Fibroblast of villous mesenchyme (primary cell): ENCODE measurements around the gene USB1. TPM values are rescaled to one million over a fixed set of nuclear protein-coding genes. Genes with fewer than 3 reads are reported as not detected.

Source experiments
- DNase-seq: peaks from one replicate; pipeline ENCODE4 v3.0.0-alpha.2; 2010; ENCODE audit warnings: low read depth
- H3K4me3 ChIP-seq: 2 replicates; pipeline ENCODE4 v1.5.1; 2011; ENCODE audit warnings: low read depth, mild to moderate bottlenecking, low read length
- CTCF ChIP-seq: IDR thresholded peaks from 2 replicates; pipeline ENCODE4 v1.5.1; 2012; ENCODE audit warnings: low read depth, mild to moderate bottlenecking, low read length; ENCODE audit not compliant: insufficient read depth
- total RNA-seq: library from RNA; depleted of rRNA; stranded (reverse); fragments of >200 nt; gene quantifications from 2 replicates; pipeline ENCODE4 v1.2.3, GENCODE V29; 2012

The USB1 gene
- total RNA-seq, 1 donor: 32.4 TPM

GRCh38 chr16:58012481-58012880, 11.3 kb downstream of the USB1 start:
- DNase-seq: no peak
- TF ChIP-seq CTCF: no peak
- H3K4me3 ChIP-seq: no peak overlapping the region

GRCh38 chr16:58013201-58013956, 12.2 kb downstream of the USB1 start:
- TF ChIP-seq CTCF: no peak
- H3K4me3 ChIP-seq: no peak overlapping the region

GRCh38 chr16:58016840-58017446, 15.7 kb downstream of the USB1 start:
- no peak for TF ChIP-seq CTCF
- DNase-seq: no peak
- H3K4me3 ChIP-seq: no peak overlapping the region

More at GRCh38 chr16:58013201-58013956, 12.2 kb downstream of the USB1 start:
- DNase-seq: no peak

- DNase-seq: no peak
- no peak overlapping the region for H3K4me3 ChIP-seq
- TF ChIP-seq CTCF: no peak
Observed at GRCh38 chr16:58018803-58019202, 17.6 kb downstream of the USB1 start.

DNA sequence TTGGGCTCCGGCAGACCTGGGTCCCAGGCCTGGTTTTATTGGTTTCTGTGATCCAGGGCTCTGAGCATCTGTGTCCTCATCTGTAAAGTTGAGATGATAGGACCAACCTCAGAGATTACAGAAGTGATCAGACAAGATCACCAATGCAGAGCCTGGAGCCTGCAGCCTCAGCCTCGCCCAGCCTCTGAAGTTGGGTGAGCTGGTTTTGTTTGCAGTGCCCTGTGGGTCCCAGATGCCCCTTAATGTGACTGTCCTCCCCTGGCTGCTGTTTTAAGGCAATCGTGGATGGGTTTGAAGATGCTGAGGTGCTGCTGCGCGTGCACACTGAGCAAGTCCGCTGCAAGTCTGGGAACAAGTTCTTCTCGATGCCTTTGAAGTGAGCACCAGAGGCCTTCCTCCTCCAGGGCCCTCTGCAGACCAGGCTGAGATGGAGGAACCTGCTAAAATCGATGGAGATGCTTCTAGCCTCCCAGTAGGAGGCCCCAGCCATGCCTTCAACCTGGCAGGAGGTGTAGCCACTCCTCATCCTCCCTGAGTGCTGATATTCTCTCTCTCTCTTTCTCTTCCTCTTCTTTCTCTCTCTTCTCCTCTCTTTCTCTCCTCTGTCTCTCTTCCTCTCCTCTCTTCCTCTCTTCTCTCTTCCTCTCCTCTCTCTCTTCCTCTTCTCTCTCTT, 18.8 kb downstream of the USB1 start:
- H3K4me3 ChIP-seq: no peak overlapping the region
- no peak for DNase-seq
- no peak for TF ChIP-seq CTCF

DNA sequence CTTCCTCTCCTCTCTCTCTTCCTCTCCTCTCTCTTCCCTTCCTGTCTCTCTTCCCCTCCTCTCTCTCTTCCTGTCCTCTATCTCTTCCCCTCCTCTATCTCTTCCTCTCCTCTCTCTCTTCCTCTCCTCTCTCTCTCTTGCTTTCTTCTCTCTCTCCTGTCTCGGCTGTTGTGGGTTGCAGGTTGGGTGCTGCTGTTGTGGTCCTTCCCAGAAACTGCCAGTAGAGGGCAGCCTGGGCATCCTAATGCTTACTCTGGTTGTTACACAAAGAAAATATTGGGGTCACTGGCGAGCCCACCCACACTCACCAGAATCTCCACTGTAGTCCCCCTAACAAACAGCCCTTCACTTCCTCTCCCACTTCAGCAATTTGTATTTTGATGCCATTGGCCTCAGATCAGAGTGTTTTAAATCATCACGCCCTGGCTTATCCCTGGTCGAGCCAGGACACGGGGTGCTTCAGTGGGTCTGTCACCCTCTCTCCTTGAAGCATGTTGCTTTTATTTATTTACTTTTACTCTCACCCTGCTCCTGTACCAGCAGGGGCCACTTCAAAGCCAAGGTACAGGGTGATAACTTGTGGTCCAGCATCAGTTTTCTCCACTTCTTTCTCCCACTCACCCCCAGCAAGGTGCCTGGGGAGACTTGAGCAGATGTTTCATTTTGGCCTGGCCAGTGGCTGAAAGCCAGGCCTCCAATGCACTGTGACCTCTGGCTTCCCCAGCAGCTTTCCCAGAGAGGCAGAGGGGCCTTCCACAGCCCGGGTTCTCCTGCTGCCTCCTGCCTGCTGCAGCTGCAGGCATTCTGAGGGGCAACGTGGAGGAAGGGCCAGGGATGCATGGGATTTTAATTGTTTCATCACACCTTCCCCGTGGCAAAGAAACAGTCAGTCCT, 19.7 kb downstream of the USB1 start:
- H3K4me3 ChIP-seq: no peak overlapping the region
- TF ChIP-seq CTCF: peak; percentile 84
- peak; percentile 42 for DNase-seq
